PC-3 (cell line): Measurements from ENCODE around the gene PRKN.

Experiments
- EZH2phosphoT487 ChIP-seq: fragments of 300-600 bp; sonication (generic); IDR thresholded peaks from 2 replicates; pipeline ENCODE4 v1.6.1; 2018; ENCODE audit warnings: mild to moderate bottlenecking, antibody characterized with exemption, low read length, borderline replicate concordance
- TF ChIP-seq, protein P1 (sequence below): fragments of 300-600 bp; sonication (generic); conservative IDR thresholded peaks from 2 replicates; pipeline ENCODE4 v1.5.1; 2017; ENCODE audit warnings: antibody characterized with exemption, low read depth, mild to moderate bottlenecking, low read length

DNA sequence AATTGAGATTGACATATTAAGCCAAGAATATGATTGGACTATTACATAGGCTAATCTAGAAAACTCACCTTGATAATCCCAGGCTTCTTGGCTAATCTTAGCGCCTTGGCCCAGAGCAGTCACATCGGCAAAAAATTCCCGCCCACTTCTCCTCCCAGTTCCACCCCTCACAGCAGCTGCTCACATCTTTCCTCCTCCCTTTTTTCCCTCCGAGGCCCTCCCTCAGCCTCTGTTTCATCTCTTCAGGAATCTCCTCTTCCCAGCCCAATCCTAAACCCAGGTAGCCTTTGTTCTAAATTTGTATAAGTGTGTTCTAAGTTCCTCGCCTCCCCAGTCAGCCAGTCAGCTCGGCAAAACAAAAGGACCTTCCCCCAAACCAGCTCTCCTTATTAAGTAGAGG lies 184.3 kb downstream of the PRKN start:
- TF ChIP-seq, protein P1, sequence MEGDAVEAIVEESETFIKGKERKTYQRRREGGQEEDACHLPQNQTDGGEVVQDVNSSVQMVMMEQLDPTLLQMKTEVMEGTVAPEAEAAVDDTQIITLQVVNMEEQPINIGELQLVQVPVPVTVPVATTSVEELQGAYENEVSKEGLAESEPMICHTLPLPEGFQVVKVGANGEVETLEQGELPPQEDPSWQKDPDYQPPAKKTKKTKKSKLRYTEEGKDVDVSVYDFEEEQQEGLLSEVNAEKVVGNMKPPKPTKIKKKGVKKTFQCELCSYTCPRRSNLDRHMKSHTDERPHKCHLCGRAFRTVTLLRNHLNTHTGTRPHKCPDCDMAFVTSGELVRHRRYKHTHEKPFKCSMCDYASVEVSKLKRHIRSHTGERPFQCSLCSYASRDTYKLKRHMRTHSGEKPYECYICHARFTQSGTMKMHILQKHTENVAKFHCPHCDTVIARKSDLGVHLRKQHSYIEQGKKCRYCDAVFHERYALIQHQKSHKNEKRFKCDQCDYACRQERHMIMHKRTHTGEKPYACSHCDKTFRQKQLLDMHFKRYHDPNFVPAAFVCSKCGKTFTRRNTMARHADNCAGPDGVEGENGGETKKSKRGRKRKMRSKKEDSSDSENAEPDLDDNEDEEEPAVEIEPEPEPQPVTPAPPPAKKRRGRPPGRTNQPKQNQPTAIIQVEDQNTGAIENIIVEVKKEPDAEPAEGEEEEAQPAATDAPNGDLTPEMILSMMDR = no peak
- no peak for TF ChIP-seq EZH2phosphoT487
